22Rv1 (cell line): ENCODE measurements around the gene S100A3.

ENCODE experiments used
- H3K27ac ChIP-seq: fragments of 450-650 bp; 2 replicates; pipeline ENCODE4 v1.5.1; 2017
- CTCF ChIP-seq: fragments of 450-650 bp; IDR thresholded peaks from 2 replicates; pipeline ENCODE4 v1.5.1; 2017; ENCODE audit warnings: mild to moderate bottlenecking
- ZFX ChIP-seq: fragments of 450-650 bp; IDR thresholded peaks from 2 replicates; pipeline ENCODE4 v1.6.1; 2017; ENCODE audit warnings: antibody characterized with exemption, borderline replicate concordance

The S100A3 gene

GRCh38 chr1:153506831-153507413 lies 42.1 kb downstream of the S100A3 start:
- H3K27ac ChIP-seq = no peak overlapping the region
- TF ChIP-seq ZFX = no peak
- no peak for TF ChIP-seq CTCF

GRCh38 chr1:153506386-153506785 lies 42.7 kb downstream of the S100A3 start:
- H3K27ac ChIP-seq = no peak overlapping the region
- TF ChIP-seq ZFX = no peak
- TF ChIP-seq CTCF = no peak

- TF ChIP-seq ZFX (no peak), CTCF (no peak)
Observed at GRCh38 chr1:153505576-153505975, 43.5 kb downstream of the S100A3 start.

GRCh38 chr1:153503766-153504165 lies 45.3 kb downstream of the S100A3 start:
- H3K27ac ChIP-seq = no peak overlapping the region
- TF ChIP-seq ZFX = no peak

More at GRCh38 chr1:153505576-153505975, 43.5 kb downstream of the S100A3 start:
- no peak overlapping the region for H3K27ac ChIP-seq

GRCh38 chr1:153498746-153499145 lies 50.3 kb downstream of the S100A3 start:
- TF ChIP-seq ZFX (no peak), CTCF (no peak)
- H3K27ac ChIP-seq = no peak overlapping the region
